Mesendoderm (in vitro differentiated cells): ENCODE results near the gene GSTCD.

ENCODE experiments used
- DNase-seq: peaks from one replicate; pipeline ENCODE4 v3.0.0; 2013
- H2AK5ac ChIP-seq: 2 replicates; pipeline ENCODE4 v1.6.1; 2013; ENCODE audit warnings: low read length, inconsistent platforms
- H2BK120ac ChIP-seq: 2 replicates; pipeline ENCODE4 v1.6.1; 2013; ENCODE audit warnings: low read depth, mild to moderate bottlenecking, low read length, moderate library complexity, mixed read lengths
- H2BK15ac ChIP-seq: replicated peaks from 2 replicates; pipeline ENCODE4 v1.6.1; 2013; ENCODE audit warnings: low read depth, mild to moderate bottlenecking, moderate library complexity
- H2BK5ac ChIP-seq: 2 replicates; pipeline ENCODE4 v1.6.1; 2013; ENCODE audit warnings: low read length, inconsistent platforms
- H3K18ac ChIP-seq: 2 replicates; pipeline ENCODE4 v1.6.1; 2013; ENCODE audit warnings: mild to moderate bottlenecking, low read length, mixed read lengths
- H3K23ac ChIP-seq: one replicate; pipeline ENCODE4 v1.6.1; 2013; ENCODE audit warnings: low read length
- H3K27ac ChIP-seq: 2 replicates; pipeline ENCODE4 v1.5.1; 2013; ENCODE audit warnings: low read depth, mild to moderate bottlenecking, inconsistent platforms, low read length, moderate library complexity
- H3K27me3 ChIP-seq: 2 replicates; pipeline ENCODE4 v1.6.1; 2013; ENCODE audit warnings: low read length, control low read depth, mild to moderate bottlenecking, inconsistent platforms; ENCODE audit not compliant: insufficient read depth, poor library complexity
- H3K36me3 ChIP-seq: 2 replicates; pipeline ENCODE4 v1.6.1; 2013; ENCODE audit warnings: low read length, inconsistent platforms; ENCODE audit not compliant: control insufficient read depth, insufficient read depth
- H3K4ac ChIP-seq: one replicate; pipeline ENCODE4 v1.6.1; 2013; ENCODE audit warnings: low read depth, mild to moderate bottlenecking, low read length, moderate library complexity
- H3K4me1 ChIP-seq: 2 replicates; pipeline ENCODE4 v1.6.1; 2013; ENCODE audit warnings: low read depth, low read length, inconsistent platforms; ENCODE audit not compliant: control insufficient read depth
- H3K4me2 ChIP-seq: 2 replicates; pipeline ENCODE4 v1.6.1; 2013; ENCODE audit warnings: low read length
- H3K4me3 ChIP-seq: 2 replicates; pipeline ENCODE4 v1.5.1; 2013; ENCODE audit warnings: mild to moderate bottlenecking, low read length
- H3K56ac ChIP-seq: one replicate; pipeline ENCODE4 v1.6.1; 2013; ENCODE audit warnings: low read length
- H3K79me1 ChIP-seq: 2 replicates; pipeline ENCODE4 v1.6.1; 2013; ENCODE audit warnings: low read length, inconsistent platforms
- H3K79me2 ChIP-seq: 2 replicates; pipeline ENCODE4 v1.6.1; 2013; ENCODE audit warnings: mild to moderate bottlenecking, low read length; ENCODE audit not compliant: control insufficient read depth, insufficient read depth
- H3K9ac ChIP-seq: 2 replicates; pipeline ENCODE4 v1.6.1; 2013; ENCODE audit warnings: low read length, inconsistent platforms
- H4K5ac ChIP-seq: one replicate; pipeline ENCODE4 v1.6.1; 2013; ENCODE audit warnings: low read length
- H4K8ac ChIP-seq: one replicate; pipeline ENCODE4 v1.6.1; 2013; ENCODE audit warnings: low read depth, mild to moderate bottlenecking, control low read depth, low read length, moderate library complexity
- WGBS: extraction: QIAGEN DNeasy Blood & Tissue Kit; methylation state at CpG from one replicate; pipeline ENCODE4 v1.1.7; 2013; ENCODE audit warnings: low lambda C conversion rate, missing lambda C conversion rate; ENCODE audit not compliant: insufficient coverage; ENCODE audit errors: extremely low coverage; 5-methylcytosine and 5-hydroxymethylcytosine counted together

The GSTCD gene

DNA sequence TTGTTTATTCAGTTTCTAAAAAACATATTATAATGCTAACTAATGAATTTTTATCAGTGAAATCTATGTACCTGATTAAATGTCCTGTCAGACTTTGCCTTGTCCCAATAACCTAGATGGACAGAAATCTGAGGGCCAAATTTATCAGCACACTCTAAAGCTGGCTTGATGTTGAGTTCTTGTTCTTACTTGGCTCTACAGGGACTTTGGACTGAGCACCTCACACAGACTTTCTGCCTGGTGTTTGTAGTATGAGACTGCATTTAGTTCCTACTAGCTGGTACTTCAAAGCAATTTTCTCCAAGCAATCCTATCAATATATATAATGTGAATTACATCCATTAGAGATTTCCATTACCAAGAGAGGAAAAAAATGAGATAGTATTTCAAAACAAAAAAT, 37.9 kb upstream of the GSTCD start:
- Histone ChIP-seq H3K23ac (no peak overlapping the region), H2BK120ac (no peak overlapping the region), H3K4me2 (no peak overlapping the region), H3K18ac (no peak overlapping the region), H2BK15ac (no peak overlapping the region), H3K4ac (no peak overlapping the region), H3K27ac (no peak overlapping the region), H3K36me3 (no peaks in the 10 kb centered on the region), H3K27me3 (no peaks in the 10 kb centered on the region), H4K5ac (no peak overlapping the region), H3K4me3 (no peak overlapping the region), H3K79me2 (no peaks in the 10 kb centered on the region), H3K9ac (no peak overlapping the region), H4K8ac (no peak overlapping the region), H3K56ac (no peak overlapping the region), H3K79me1 (no peaks in the 10 kb centered on the region), H2BK5ac (no peak overlapping the region), H3K4me1 (no peaks in the 10 kb centered on the region), H2AK5ac (no peak overlapping the region)
- no peak for DNase-seq

- no peak for DNase-seq
- Histone ChIP-seq H3K27me3 (no peaks in the 10 kb centered on the region), H3K36me3 (no peaks in the 10 kb centered on the region), H2BK120ac (no peak overlapping the region), H2BK5ac (no peak overlapping the region), H3K4me2 (no peak overlapping the region), H3K27ac (no peak overlapping the region), H3K4me3 (no peak overlapping the region), H3K79me2 (no peaks in the 10 kb centered on the region), H3K18ac (no peak overlapping the region), H3K4me1 (no peaks in the 10 kb centered on the region), H3K79me1 (no peaks in the 10 kb centered on the region), H2BK15ac (no peak overlapping the region), H3K23ac (no peak overlapping the region), H4K5ac (no peak overlapping the region), H3K56ac (no peak overlapping the region), H3K9ac (no peak overlapping the region), H4K8ac (no peak overlapping the region), H3K4ac (no peak overlapping the region), H2AK5ac (no peak overlapping the region)
- WGBS = no CpG with 5 or more reads among the region's 2 CpGs
These were observed 37.3 kb upstream of the GSTCD start for GRCh38 chr4:105671301-105671700.

- H3K18ac ChIP-seq = no peak overlapping the region
- no peak overlapping the region for H2BK15ac ChIP-seq
- H3K56ac ChIP-seq = no peak overlapping the region
- H2AK5ac ChIP-seq = no peak overlapping the region
- no peak overlapping the region for H3K4ac ChIP-seq
- H3K36me3 ChIP-seq = no peaks in the 10 kb centered on the region
- no peaks in the 10 kb centered on the region for H3K4me1 ChIP-seq
- no peak overlapping the region for H2BK5ac ChIP-seq
- no peak overlapping the region for H4K8ac ChIP-seq
- no peak for DNase-seq
- no peak overlapping the region for H3K27ac ChIP-seq
- no peak overlapping the region for H3K23ac ChIP-seq
- no peak overlapping the region for H2BK120ac ChIP-seq
- no CpG with 5 or more reads among the region's 1 CpG for WGBS
- H3K79me2 ChIP-seq = no peaks in the 10 kb centered on the region
- no peak overlapping the region for H3K9ac ChIP-seq
- H3K4me2 ChIP-seq = no peak overlapping the region
- H3K27me3 ChIP-seq = no peaks in the 10 kb centered on the region
- H4K5ac ChIP-seq = no peak overlapping the region
- no peaks in the 10 kb centered on the region for H3K79me1 ChIP-seq
- H3K4me3 ChIP-seq = no peak overlapping the region
These were observed 34.6 kb upstream of the GSTCD start for GRCh38 chr4:105674011-105674410.

DNA sequence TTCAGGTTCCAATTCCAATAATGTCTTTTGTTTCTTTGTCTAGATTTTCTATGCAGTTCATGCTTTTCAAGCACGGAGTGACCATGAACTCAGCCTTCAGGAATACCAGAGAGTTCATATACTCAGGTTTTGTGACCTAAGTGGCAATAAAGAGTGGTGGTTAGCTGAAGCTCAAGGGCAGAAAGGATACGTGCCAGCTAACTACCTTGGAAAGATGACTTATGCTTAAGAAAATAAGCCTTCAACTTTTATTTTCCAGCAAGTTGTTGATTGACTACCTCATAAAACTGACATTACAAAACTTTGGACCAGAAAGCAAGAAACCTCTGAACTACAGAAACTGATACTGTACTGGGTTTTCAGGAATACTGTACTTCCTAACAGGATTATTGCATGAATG, 30.9 kb upstream of the GSTCD start:
- H3K23ac ChIP-seq = no peak overlapping the region
- no CpG with 5 or more reads among the region's 2 CpGs for WGBS

GRCh38 chr4:105679186-105679585, 29.4 kb upstream of the GSTCD start:
- H3K4me2 ChIP-seq = no peak overlapping the region
- H3K27me3 ChIP-seq = no peaks in the 10 kb centered on the region
- no peak overlapping the region for H4K5ac ChIP-seq
- no peak overlapping the region for H3K18ac ChIP-seq
- no peak for DNase-seq
- no peaks in the 10 kb centered on the region for H3K79me2 ChIP-seq
- no peak overlapping the region for H4K8ac ChIP-seq
- no peak overlapping the region for H2AK5ac ChIP-seq
- no peak overlapping the region for H3K27ac ChIP-seq
- no peak overlapping the region for H3K4ac ChIP-seq
- H3K9ac ChIP-seq = no peak overlapping the region
- no peak overlapping the region for H2BK5ac ChIP-seq
- no peaks in the 10 kb centered on the region for H3K4me1 ChIP-seq
- H3K23ac ChIP-seq = no peak overlapping the region
- no peaks in the 10 kb centered on the region for H3K79me1 ChIP-seq
- no peak overlapping the region for H2BK15ac ChIP-seq
- H3K4me3 ChIP-seq = no peak overlapping the region
- H2BK120ac ChIP-seq = no peak overlapping the region
- WGBS = no CpG with 5 or more reads among the region's 2 CpGs
- H3K56ac ChIP-seq = no peak overlapping the region
- no peaks in the 10 kb centered on the region for H3K36me3 ChIP-seq

More for the DNA sequence above, 30.9 kb upstream of the GSTCD start:
- Histone ChIP-seq H3K79me1 (no peaks in the 10 kb centered on the region), H4K8ac (no peak overlapping the region), H3K4me1 (no peaks in the 10 kb centered on the region), H4K5ac (no peak overlapping the region), H3K4me2 (no peak overlapping the region), H3K56ac (no peak overlapping the region), H3K79me2 (no peaks in the 10 kb centered on the region), H3K18ac (no peak overlapping the region), H3K27ac (no peak overlapping the region), H3K36me3 (no peaks in the 10 kb centered on the region), H3K4ac (no peak overlapping the region), H3K27me3 (no peaks in the 10 kb centered on the region), H2BK15ac (no peak overlapping the region), H2BK120ac (no peak overlapping the region), H3K9ac (no peak overlapping the region), H3K4me3 (no peak overlapping the region), H2AK5ac (no peak overlapping the region), H2BK5ac (no peak overlapping the region)
- DNase-seq = no peak

DNA sequence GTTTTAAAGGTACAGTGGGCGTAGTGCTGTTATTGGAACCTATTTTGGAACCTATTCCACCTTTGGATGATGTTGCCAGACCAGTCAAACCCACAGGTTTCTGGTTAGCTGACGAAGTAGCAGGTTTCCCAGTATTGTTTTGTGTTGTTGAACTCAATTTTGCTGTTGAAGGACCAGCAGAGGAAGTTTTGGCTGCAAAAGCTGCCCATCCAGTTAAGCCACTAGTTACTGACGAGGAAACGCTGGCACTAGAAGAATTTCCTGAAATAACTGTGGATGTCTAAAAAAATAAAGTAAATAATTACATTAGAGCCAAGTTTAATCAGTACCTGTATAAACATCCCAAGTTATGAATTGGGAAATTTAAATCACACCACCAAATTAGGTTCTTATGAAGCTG, 25.5 kb upstream of the GSTCD start:
- H3K4me3 ChIP-seq = no peak overlapping the region
- H2BK120ac ChIP-seq = no peak overlapping the region
- no peak for DNase-seq
- no peak overlapping the region for H4K8ac ChIP-seq
- no CpG with 5 or more reads among the region's 4 CpGs for WGBS
- no peak overlapping the region for H3K27ac ChIP-seq
- no peak overlapping the region for H2BK5ac ChIP-seq
- H3K4me1 ChIP-seq = no peaks in the 10 kb centered on the region
- H4K5ac ChIP-seq = no peak overlapping the region
- H3K79me1 ChIP-seq = no peaks in the 10 kb centered on the region
- no peak overlapping the region for H3K4me2 ChIP-seq
- no peaks in the 10 kb centered on the region for H3K36me3 ChIP-seq
- no peaks in the 10 kb centered on the region for H3K27me3 ChIP-seq
- H3K4ac ChIP-seq = no peak overlapping the region
- H3K79me2 ChIP-seq = no peaks in the 10 kb centered on the region
- no peak overlapping the region for H2AK5ac ChIP-seq
- no peak overlapping the region for H3K18ac ChIP-seq
- H3K23ac ChIP-seq = no peak overlapping the region
- no peak overlapping the region for H3K56ac ChIP-seq
- no peak overlapping the region for H2BK15ac ChIP-seq
- no peak overlapping the region for H3K9ac ChIP-seq
